ACHN (cell line): ENCODE measurements around the gene C16orf96.

Source experiments
- DNase-seq: peaks from one replicate; pipeline ENCODE4 v3.0.0-alpha.2; 2015
- in situ Hi-C: cut with HindIII; loops from 2 replicates; pipeline ENCODE4 v1.10.0; 2017; ENCODE audit warnings: low sequenced_read_pairs, low pct_ligation_motif_present, low pct_unique_long_range_greater_than_20kb

Gene C16orf96

DNA sequence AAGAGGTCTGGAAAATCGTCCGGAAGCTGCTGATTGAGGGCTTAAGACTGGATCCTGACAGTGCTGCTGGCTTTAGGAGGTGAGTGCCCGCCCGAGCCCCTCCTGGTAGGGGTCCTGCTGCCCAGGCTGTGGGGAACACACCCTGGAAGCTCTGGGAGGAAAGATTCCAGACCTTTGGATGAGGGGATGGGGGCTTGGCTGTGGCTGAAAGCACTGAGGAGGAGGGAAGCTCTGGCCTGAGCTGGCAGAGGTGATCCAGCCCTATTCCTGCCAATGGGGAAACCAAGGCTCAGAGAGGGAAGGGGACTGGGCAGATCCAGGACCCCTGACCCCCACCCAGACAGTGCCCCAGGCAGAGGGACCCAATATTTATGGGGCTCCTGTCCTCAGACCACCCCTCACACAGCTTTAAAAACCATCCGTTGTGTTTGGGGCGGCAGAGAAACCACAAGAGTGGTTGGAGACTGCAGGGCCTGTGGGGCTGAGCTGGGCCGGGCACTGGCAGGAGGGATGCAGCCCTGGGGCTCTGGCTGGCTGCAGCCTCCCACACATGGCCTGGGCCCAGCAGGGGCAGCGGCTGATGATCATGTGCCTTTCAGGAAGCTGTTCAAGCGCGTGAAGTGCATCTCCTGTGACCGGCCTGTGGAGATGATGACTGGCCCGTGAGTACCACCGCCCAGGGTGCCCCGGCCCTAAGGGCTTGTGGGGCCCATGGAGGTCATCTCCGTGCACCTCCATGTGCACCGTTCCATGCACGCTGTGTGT, 35.7 kb downstream of the C16orf96 start:
- in situ Hi-C loops: no loop called here
- DNase-seq: peak; percentile 33

DNA sequence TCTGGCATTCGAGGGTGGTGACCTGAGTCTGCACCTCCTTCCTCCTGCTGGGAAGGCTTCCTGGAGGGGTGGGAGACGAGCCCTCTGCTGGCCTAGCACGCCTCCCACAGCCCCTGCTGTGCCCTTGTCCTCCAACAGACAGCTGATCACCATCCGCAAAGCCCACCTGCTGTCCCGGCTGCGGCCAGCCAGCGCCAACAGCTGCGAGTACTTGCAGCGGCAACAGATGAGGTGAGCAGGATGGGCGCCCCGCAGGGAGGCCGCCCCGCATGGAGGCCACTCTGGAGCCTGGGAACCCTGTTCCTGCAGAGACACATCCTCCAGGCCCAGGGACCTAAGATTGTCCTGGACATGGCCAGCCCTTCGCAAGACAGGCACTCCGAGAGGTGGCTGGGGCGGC, 36.9 kb downstream of the C16orf96 start:
- no peak for DNase-seq
- in situ Hi-C loops: no loop called here

DNA sequence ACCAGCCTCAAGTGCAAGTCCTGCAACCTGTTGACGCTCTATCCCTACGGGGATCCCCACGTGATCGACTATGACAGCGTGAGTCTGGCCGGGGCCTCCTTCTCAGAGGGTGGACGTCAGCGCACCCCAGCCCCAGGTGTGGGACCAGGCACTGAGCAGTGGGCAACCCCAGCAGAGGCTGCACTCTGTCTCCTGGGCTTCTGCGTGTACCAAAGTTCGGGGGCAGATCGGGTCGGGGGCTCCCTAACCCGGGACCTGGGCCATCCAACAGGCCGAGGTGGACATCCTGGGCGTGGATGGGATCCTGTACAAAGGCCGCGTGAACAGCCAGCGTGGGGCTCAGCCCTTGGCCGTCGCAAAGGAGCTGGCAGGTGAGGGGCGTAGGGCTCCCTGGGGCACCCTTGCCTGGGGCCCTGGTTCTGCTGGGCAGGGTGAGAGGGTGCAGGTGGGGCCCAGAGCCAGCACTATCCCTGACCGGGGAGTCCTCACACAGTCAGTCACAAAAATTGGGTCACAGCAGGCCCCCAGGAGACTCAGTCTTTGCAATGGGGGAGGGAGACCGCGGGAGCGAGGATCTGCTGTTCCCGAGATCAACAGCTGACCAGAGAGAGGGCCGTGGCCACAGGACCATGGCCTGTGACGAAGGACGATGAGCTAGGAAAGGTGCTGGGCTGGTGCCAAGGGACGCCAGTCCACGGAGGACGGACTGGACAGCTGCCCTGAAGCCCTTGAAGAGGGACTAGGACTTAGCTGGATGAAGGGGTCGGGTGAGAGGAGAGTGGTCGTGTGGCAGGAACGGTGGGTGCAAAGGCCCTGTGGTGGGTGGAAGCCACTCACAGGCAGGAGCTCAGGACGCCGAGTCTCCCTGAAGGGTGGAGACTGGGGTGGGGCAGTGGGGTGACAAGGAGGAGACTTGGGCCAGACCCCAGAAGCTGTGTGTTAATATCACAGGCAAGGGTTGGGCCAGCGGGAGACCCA, 38.6 kb downstream of the C16orf96 start:
- no peak for DNase-seq
- in situ Hi-C loops: no loop called here

DNA sequence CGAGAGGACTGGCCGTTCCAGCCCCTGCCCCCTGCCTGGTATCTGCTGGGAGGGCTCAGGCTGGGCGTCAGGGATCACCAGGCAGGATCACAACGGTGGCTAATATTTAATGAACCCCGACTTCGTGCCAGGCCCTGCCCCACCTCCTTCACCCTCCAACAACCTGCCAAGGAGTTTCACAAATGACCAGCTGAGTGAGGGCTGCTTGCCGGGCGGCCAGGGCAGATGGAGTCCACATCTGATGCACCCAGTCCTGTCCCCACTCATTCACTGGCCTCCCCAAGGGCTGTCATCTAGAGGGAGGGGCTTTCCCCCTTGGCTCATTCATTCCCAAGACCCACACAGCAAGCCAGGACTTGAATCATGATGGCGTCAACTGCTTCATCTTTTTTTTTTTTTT, 41.0 kb downstream of the C16orf96 start:
- DNase-seq: peak; percentile 97
- in situ Hi-C loops: no loop called here

DNA sequence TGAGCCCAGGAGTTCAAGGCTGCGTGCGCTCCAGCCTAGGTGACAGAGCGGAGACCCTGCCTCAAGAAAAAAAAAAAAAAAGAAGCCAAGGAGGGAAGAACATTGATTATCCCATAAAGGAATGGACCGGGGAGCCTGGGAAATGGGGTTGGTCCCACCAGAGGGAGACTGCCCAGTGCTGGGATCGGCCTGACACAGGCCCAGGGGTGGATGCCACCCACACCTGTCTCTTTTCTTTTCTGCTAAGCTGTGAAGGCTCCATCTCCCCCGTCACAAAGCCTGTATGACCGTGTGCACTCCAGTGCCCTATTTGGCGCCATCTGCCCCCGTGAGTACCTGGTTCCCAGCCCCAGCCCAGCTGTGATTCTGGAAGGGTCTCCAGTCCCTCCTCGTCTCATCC, 42.9 kb downstream of the C16orf96 start:
- in situ Hi-C loops: no loop called here
- no peak for DNase-seq

DNA sequence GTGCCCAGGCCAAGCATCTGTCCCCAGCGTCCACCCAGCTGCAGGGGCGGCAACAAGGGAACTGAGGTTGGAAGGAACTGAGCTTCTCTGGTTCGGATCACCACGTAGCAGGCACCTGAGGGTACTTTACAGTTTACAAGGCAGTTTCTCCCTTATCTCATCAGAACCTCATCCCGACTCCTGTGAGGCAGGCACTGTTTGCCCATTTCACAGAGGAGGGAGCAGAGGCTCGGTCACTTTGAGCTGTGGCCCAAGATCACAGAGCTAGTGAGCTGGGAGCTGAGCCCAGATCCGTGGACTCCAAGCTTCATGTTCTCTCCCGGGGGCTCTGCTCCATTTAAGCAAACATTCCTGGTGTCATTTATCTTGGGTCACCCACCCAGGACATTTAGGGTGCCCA, 43.4 kb downstream of the C16orf96 start:
- in situ Hi-C loops: no loop called here
- DNase-seq: no peak

DNA sequence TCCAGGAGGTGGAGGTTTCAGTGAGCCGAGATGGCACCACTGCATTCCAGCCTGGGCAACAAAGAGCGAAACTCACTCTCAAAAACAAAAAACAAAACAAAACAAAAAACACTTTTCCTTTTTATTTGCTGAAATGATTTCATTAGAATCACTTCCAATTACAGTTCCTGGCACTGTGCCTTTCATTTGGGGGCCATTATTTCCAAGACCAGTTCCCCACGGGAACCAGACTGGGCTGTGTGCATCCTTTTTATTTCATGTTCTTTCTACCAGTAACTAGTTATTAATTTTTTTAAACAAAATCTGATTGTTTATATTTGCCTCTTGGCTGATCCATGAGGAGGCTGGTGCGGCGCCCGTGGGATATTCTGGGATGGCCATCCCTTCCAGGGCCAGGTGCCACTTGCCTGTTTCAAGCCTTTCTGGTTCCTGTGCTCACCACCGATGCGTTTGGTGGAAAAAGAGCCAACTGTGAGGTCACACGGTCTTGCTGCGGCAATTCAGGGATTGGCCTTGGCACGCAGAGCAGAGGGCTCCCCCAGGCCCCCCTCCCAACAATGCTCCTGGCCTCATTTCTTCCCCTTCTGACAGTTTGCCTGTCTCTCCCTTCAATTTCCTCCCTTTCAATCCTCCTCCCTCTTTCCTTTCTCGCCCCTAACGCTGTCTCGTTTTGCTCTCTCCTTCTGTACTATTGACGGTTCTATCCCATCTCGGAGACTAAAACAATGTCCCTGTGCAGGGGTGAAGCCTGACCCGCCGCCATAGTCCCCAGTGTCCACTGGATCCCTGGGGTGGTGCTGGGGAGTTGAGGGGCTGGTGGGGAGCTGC, 45.1 kb downstream of the C16orf96 start:
- no peak for DNase-seq
- in situ Hi-C loops: no loop called here

DNA sequence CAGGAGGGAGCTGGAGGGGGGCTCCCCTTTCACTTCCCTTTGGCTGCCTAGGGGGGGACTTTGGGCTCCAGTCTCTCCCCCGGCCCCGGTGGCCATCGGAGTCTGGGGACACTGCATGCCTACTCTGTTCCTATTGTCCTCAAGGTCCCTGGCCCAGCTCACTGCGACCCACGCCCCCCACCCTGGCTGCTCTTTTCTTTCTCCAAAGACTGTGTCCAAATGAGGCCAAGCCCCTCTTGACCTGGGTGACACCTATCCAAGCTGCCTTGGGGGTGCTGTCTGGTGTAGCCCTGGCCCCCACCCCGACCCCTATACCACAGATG, 45.7 kb downstream of the C16orf96 start:
- no peak for DNase-seq
- in situ Hi-C loops: no loop called here

DNA sequence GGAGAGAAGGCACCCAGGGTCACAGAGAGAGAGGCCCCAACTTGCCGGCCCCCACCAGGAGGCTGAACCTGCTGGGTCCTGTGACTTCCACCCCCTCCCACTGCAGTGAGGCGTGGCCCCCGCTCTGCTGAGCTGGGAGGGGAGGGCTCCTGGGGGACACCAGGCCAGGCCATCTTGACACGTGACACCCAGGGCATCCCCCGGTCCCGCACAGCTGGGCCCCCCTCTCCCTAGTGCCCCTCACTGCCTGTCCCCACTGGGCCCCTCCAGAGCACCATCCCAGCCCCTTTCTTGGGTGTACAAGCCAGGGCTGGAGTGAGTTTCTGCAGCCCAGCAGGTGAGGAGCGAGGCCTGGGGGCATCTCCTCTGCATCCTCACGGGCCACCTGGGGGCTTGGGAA, 46.2 kb downstream of the C16orf96 start:
- in situ Hi-C loops: no loop called here
- DNase-seq: no peak

DNA sequence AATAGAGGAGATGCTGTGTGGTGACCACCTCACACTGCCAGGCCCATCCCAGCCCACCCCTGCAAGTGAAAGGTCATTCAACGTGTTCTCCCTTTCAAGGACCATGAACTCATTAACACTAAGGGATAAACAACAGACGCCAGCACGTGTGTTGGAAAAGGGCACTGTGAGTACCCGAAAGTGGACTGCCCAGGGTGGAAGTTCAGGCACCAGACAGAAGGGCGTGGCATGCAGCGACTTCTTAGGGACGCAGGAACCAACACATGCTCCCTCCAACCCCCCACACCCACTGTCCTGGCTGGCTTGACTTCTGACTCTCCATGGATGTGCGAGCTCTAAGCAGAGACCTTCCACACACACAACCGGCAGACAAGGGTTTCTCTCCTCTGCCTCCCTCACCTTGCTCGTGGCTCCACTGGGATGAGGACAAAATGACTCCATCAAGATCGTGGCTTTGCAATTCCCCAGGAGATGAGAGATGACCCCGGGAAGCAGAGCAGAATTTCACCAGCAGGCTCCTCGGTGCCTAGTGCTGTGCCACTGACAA, 47.6 kb downstream of the C16orf96 start:
- in situ Hi-C loops: no loop called here
- DNase-seq: no peak

DNA sequence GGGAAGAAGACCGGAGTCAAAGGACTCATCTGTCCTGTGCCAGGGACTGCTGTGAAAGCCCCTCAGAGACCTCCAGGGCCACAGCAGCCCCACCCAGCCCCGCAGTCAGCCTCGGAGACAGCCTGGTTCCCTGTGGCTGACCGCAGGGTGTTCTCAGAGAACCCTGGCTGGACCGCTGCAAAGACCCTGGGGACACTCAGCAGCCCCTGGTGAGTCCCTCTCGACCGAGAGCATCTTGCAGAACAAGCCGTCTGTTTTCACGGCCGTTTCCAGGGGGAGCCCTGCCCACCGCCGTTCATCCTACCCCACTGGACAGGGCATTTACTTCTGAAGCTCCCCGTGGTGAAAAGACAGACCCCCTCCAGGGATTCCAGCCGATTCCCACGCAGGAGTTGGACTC, 48.3 kb downstream of the C16orf96 start:
- in situ Hi-C loops: no loop called here
- no peak for DNase-seq

DNA sequence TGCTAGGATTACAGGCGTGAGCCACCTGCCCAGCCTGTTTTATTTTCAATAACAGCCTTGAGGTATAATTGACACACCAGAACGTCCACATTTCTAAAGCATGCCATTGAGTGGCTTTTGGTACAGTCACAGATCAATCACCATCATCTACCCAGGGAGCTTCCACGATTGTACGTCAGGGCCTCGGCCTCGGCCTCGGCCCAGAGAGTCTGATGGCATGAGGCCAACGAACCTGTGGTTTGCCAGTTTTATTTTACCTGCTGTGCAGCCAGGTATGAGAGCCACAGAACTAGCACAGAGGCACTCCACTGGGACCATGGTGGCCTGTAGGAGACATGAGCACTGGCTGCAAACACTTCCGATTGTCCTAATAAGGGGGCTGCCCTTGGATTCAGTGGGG, 50.2 kb downstream of the C16orf96 start:
- no peak for DNase-seq

DNA sequence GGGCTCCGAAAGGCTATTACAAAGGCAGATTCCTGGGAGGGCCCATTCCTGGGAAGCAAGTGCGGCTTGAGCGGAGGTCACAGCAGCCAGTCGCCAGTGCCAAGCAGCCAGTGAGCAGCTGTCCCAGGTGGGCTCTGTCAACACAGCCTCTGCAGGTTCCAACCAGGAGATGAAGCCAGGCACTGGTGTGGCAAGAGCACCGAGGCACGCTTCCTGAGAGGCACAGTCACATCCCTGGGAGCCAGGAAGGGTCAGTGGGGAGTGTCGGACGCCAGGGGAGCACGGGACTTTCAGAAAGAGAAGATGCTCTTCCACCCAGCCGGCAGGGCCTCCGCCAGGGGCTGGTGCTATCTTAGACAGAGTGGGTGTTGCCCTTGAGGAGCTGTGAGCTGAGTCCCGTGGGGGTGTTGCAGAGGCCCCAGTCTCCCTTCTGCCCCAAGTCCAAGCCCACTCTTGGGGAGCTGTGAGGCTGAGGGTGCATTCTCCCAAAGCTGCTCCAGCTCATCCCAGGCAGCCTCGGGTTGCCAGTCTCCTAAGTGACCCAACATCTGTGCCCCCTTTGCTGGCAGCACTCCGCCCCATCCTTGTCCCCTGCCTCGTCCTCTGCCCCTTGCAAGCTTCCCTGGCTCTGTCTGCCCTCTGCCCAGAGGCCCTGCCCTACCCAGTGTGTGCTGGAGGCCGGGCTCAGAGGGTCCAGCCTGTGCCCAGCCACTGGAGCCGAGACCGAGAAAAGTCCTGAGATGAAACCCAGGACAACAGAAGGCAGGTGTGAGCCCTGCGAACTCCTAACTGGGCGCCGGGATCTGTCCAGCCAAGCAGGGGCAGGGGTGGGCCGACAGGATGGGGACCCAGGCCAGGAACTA, 51.9 kb downstream of the C16orf96 start:
- no peak for DNase-seq
- in situ Hi-C loops: no loop called here

More for the DNA sequence above, 50.2 kb downstream of the C16orf96 start:
- in situ Hi-C loops: no loop called here

DNA sequence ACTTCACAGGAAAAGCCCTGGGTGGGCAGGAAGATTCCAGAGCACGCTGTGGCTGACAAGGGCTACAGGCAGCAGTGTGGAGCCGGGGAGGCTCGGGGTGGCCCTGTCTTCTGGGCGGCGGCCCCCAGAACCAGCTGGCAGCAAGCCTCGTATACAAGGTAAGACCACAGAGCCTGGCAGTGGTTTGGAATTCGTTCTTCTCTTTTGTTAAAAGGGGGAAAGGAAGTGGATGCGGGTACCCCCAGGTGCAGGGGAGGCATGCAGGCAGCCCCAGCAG, 52.5 kb downstream of the C16orf96 start:
- in situ Hi-C loops: no loop called here

DNA sequence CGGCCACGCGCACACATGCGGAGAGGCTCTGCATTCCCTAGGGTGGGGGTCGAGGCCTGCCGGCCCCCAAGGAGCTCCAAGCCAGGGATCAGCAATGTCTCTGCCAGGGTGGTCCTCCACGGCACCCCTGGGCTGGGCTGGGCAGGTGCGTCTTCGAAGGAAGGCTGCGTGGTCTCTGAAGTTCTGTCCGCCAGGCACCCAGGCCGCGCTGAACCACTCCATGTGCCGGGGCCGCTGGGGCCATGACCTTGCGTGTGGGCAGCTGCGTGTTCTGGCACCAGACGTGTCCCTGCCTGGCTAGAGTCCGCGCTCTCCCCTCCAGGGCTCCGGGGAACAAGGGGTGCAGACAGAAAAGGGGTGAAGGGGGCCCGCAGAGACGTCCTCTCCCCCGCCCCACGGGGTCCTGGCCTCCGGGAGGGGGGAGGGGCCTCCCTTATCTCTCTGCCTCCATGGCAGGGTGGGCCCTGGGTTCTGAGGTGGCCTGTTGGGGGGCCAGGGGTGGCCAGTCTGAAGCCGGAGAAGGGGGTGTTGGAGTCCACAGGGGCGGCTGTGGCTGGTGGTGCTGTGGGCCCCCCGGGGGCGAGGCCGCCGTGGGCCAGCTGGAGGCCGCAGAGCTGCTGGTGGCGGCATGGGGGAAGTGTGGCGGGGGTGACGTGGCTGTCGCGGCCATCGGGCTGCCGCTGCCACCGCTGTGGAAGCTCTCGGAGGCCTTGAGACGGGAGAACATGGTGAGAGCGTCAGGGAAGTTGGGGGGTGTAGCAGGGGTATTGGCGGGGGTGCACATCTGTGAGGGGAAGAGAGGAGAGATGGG, 53.3 kb downstream of the C16orf96 start:
- in situ Hi-C loops: no loop called here
- no peak for DNase-seq

More for the DNA sequence above, 52.5 kb downstream of the C16orf96 start:
- no peak for DNase-seq

DNA sequence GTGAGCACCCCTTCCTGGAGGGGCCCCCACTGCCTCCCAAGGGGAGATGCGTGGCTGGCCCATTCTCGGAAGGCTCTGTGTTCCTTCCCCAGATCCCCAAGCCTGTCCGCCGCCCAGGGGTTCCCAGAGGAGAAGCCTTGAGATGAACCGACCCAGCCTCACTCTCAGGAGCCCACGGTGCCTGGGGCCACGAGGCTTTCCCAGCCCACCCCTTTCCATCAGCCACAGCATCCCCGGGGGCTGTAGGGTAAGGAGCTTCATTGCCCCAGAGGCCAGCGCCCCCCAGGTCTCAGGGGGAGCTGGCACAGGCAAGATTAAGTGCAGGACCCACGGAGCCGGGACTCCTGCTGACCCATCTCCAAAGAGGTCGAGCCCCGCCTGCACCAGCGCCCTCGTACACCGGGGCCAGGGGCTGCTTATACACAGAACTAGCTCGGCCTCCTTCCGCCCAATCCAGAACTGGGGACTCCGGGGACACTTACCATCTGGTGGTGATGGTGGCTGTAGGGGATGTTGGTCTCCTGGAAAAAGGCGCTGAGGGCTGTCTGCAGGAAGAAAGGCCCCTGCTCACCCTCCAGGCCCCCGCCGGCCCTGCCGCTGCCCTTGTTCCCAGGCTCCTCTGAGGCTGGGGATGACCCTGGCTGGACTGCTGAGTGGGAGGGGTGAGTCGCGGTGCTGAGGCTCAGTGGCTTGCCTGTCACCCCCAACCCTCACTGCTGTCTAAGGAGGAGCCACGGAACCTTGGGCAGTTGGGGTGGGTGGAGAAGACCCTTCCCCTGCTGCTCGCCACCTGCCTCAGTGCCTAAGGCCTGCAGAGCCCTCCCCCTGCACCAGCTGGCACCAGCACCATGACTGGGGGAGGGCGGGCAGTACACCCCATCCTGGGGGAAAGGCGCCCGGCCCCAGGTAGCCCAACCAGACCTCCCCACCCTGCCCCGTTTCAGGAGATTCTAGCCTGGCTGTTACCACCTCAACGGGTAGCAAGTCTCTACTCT, 54.2 kb downstream of the C16orf96 start:
- in situ Hi-C loops: no loop called here
- DNase-seq: no peak
